Left ventricle myocardium inferior (tissue), 1 donor: ENCODE measurements around the gene UMPS. TPM values are rescaled to one million over a fixed set of nuclear protein-coding genes. Genes with fewer than 3 reads are reported as not detected.
"Not testable (repeated sequence)": the region's sequence is repeated elsewhere in the genome, so short reads cannot be mapped to it uniquely, and the experiment has no call there.

Experiments used
- DNase-seq: peaks from one replicate; pipeline ENCODE4 v3.0.0-alpha.2; 2020
- H3K27ac ChIP-seq: fragments of 200-600 bp; replicated peaks from 2 replicates; pipeline ENCODE4 v1.8.0; 2021
- H3K27me3 ChIP-seq: fragments of 200-600 bp; 2 replicates; pipeline ENCODE4 v1.8.0; 2021; ENCODE audit warnings: low read depth
- H3K36me3 ChIP-seq: fragments of 200-600 bp; 2 replicates; pipeline ENCODE4 v1.8.0; 2021
- H3K4me1 ChIP-seq: fragments of 200-600 bp; 2 replicates; pipeline ENCODE4 v1.8.0; 2021
- H3K4me3 ChIP-seq: fragments of 200-600 bp; 2 replicates; pipeline ENCODE4 v1.8.0; 2021; ENCODE audit warnings: mild to moderate bottlenecking, moderate library complexity
- H3K9me3 ChIP-seq: fragments of 200-600 bp; replicated peaks from 2 replicates; pipeline ENCODE4 v1.8.0; 2021
- intact Hi-C: fragments of 100-400 bp; cut with micrococcal nuclease; formaldehyde crosslinking; loops from one replicate; pipeline ENCODE4 v1.11.0; 2022
- total RNA-seq: library from RNA; stranded (reverse); fragmentation: NEBNext Ultra II Directional; extraction: Animal tissue kit (Norgen Biotek cat#: 25700); gene quantifications from one replicate; pipeline ENCODE4 v1.2.1, GENCODE V29; 2021
- TF ChIP-seq, protein P1 (sequence below): fragments of 200-600 bp; IDR thresholded peaks from 2 replicates; pipeline ENCODE4 v1.8.0; 2021; ENCODE audit warnings: antibody characterized with exemption, mild to moderate bottlenecking, borderline replicate concordance
- donor health status: DM: no; HTN: yes; CAD: no; lungs with severe emphysema.

UMPS gene
- total RNA-seq, 1 donor from 2014 or later: 9.0 TPM

DNA sequence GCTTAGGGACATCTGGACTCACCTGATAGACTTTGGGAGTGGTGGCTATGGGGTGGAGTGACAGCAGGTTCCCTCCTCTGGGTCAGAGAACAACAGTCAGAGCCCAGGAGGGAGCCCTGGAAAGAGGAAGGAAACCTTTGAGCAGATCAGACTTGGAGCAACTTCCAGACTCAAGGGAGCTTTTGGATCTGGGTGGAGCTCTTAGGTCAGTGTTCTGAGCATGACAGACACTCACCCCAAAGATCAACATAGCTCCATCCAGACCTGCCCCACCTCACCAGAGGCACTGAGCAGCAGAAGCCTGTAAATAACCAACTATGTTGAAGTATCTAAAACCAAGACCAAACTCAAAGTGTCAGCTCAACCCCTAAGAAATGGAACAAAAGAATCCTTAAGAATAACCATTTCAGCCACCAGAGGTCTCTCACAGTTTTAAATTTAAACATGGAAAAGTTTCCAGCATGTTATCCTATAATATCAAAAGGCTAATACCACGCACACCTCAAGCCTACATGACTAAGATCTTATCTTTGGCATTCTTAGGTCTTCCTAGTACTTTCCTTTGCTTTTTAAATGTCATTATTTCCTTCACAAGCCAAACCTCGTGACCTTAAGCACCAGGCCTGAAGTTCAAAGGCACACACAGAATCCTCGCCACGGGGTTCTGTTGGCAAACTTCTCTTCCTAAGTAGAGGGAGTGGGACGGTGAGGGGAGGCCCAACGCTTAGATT lies 56.4 kb downstream of the UMPS start:
- no peak for DNase-seq
- Histone ChIP-seq H3K9me3 (no peaks in the 10 kb centered on the region), H3K27me3 (no peaks in the 10 kb centered on the region), H3K4me3 (no peak overlapping the region), H3K27ac (peak overlapping the region; percentile 72), H3K4me1 (peaks cover 89% of the 10 kb centered on the region), H3K36me3 (no peaks in the 10 kb centered on the region)
- TF ChIP-seq, protein P1, sequence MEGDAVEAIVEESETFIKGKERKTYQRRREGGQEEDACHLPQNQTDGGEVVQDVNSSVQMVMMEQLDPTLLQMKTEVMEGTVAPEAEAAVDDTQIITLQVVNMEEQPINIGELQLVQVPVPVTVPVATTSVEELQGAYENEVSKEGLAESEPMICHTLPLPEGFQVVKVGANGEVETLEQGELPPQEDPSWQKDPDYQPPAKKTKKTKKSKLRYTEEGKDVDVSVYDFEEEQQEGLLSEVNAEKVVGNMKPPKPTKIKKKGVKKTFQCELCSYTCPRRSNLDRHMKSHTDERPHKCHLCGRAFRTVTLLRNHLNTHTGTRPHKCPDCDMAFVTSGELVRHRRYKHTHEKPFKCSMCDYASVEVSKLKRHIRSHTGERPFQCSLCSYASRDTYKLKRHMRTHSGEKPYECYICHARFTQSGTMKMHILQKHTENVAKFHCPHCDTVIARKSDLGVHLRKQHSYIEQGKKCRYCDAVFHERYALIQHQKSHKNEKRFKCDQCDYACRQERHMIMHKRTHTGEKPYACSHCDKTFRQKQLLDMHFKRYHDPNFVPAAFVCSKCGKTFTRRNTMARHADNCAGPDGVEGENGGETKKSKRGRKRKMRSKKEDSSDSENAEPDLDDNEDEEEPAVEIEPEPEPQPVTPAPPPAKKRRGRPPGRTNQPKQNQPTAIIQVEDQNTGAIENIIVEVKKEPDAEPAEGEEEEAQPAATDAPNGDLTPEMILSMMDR: peak; percentile 57
- intact Hi-C loops: no loop called here

DNA sequence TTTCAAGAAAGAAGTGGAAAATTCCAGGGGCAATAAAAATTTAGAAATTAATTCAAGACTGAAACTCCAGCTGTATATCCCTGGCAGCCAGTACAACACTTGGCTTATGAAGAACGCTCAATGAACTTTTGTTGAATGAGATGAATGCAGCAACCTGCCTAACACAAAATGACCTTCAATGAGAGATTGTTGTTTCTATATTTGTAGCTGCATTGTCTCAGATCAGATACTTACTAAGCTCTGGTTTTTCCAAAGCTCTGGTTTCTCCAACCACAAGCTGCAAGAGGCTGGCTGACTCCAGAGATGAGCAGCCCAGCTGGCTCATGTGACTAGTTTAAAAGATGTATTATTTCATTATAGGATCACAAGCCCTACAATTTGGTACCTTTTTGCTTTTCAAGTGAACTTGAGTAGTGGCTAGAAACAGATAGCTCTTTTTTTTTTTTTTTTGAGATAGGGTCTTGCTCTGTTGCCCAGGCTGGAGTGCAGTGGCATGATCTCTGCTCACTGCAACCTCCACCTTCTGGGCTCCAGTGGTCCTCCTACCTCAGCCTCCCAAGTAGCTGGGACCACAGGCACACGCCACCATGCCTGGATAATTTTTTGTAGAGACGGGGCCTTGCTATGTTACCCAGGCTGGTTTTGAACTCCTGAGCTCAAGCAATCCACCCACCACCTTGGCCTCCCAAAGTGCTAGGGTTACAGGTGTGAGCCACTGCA lies 57.4 kb downstream of the UMPS start:
- H3K9me3 ChIP-seq: no peaks in the 10 kb centered on the region
- no peaks in the 10 kb centered on the region for H3K36me3 ChIP-seq
- H3K27ac ChIP-seq: peak overlapping the region; percentile 72
- H3K4me1 ChIP-seq: peaks cover 89% of the 10 kb centered on the region
- H3K27me3 ChIP-seq: no peaks in the 10 kb centered on the region
- intact Hi-C loops: no loop called here
- DNase-seq: no peak
- TF ChIP-seq, protein P1: no peak
- H3K4me3 ChIP-seq: no peak overlapping the region

DNA sequence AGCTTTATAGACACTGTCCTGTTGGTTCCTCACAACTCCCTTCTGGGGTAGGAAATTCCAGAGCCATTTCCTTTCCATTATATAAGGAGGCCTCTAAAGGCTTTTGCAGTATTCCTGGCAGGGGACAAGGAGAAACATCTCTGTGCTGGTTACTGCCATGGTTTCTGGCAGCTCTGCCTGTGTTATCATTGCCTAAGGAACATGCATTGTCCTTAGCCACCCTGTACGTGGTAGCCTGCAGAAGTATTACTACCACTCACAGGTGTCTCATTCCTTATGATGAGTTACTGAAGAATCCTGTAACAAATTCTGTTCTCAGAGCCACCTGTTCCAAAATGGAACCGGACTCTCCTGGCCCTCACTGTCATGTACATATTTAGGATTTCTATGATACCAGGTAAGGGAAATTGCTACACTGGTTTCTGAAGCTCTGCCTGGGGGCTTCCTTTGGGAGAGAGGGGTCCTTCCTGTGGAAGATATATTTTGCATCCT lies 58.0 kb downstream of the UMPS start:
- Histone ChIP-seq H3K36me3 (no peaks in the 10 kb centered on the region), H3K4me1 (peaks cover 89% of the 10 kb centered on the region), H3K27ac (peak overlapping the region; percentile 72), H3K4me3 (no peak overlapping the region), H3K9me3 (no peaks in the 10 kb centered on the region), H3K27me3 (no peaks in the 10 kb centered on the region)
- intact Hi-C loops: no loop called here
- TF ChIP-seq, protein P1: no peak
- no peak for DNase-seq

DNA sequence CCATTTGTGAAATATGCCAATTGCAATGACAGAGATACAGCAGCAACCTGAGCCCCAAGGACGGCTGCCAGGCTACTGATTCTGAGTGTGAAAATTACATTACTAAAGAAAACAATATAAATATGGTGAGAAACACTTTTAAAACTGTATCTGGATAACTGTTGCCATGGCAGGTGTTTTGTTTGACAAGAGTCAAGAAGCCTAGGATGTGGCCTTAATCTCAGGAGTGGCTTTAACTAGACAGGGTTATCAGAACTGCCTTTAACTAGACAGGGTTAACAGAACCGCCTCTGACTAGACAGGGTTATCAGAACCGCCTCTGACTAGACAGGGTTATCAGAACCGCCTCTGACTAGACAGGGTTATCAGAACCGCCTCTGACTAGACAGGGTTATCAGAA lies 58.9 kb downstream of the UMPS start:
- H3K36me3 ChIP-seq, H3K27me3 ChIP-seq, H3K9me3 ChIP-seq, DNase-seq, H3K4me3 ChIP-seq, intact Hi-C loops: not testable (repeated sequence)
- H3K27ac ChIP-seq: peak overlapping the region; percentile 72
- H3K4me1 ChIP-seq: peaks cover 89% of the 10 kb centered on the region

DNA sequence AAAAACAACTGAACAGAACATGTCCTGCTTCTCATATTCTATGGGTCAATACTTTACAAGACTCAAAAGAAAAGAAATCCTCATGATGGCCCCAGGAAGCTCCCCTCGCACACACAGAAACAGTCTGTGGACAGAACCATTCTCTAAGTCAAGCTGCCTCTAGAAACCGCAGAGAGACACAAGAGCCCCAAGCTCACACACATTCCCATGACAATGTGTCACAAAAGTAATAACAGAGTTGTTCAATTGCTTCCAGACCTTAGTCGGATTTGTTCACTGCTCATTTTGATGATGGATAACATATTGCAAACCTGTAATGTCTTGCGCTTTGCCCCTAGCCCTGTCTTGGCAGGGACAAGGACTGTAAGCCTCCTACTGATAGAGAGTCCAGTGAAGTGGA lies 60.9 kb downstream of the UMPS start:
- peak overlapping the region; percentile 71 for H3K27ac ChIP-seq
- intact Hi-C loops: no loop called here
- no peaks in the 10 kb centered on the region for H3K9me3 ChIP-seq
- TF ChIP-seq, protein P1: no peak
- no peak overlapping the region for H3K4me3 ChIP-seq
- H3K4me1 ChIP-seq: peaks cover 69% of the 10 kb centered on the region
- H3K27me3 ChIP-seq: no peaks in the 10 kb centered on the region
- peaks cover 26% of the 10 kb centered on the region for H3K36me3 ChIP-seq
- DNase-seq: no peak

DNA sequence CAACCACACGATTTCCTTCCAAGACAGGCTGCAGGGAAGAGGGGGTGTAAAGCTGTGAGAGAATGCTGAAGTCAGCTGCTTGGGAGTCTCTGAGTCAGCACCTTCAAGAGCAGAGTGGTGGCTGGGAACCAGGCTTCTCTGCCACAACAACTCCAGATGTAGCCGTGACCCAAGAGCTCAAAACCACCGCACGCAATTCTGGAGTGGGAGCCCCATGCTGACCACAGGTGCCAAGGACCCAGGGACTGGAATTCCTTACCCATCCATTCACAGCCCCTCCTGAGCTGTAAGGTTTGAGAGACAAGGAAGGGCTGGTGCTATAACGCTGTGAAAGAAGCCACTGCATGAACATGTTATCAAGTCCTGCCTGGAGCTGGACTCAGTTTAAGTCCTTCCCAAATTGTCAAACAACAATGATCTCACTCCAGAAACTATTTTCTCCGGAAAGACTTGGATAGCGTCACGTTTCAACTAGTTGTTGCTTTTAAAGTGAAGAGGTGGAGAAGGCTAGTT lies 61.4 kb downstream of the UMPS start:
- DNase-seq: peak; percentile 45
- intact Hi-C loops: no loop called here
- Histone ChIP-seq H3K27me3 (no peaks in the 10 kb centered on the region), H3K4me3 (no peak overlapping the region), H3K4me1 (peaks cover 63% of the 10 kb centered on the region), H3K36me3 (peaks cover 32% of the 10 kb centered on the region), H3K9me3 (no peaks in the 10 kb centered on the region), H3K27ac (peak overlapping the region; percentile 71)
- TF ChIP-seq, protein P1: no peak
